Endothelial cell (in vitro differentiated cells): ENCODE measurements around the gene SP140. TPM values are rescaled to one million over a fixed set of nuclear protein-coding genes. Genes with fewer than 3 reads are reported as not detected.

Source experiments
- DNase-seq: peaks from one replicate; pipeline ENCODE4 v3.0.0; 2021; ENCODE audit warnings: low spot score
- H3K27ac Mint-ChIP-seq: one replicate; pipeline ENCODE4 v1.8.0; 2021; ENCODE audit warnings: mixed read lengths, inconsistent platforms; ENCODE audit not compliant: unreplicated experiment
- H3K27me3 Mint-ChIP-seq: one replicate; pipeline ENCODE4 v1.8.0; 2021; ENCODE audit warnings: mild to moderate bottlenecking, moderate library complexity, mixed read lengths, inconsistent platforms; ENCODE audit not compliant: unreplicated experiment
- H3K36me3 Mint-ChIP-seq: one replicate; pipeline ENCODE4 v1.8.0; 2021; ENCODE audit warnings: mild to moderate bottlenecking, low read depth, mixed read lengths, inconsistent platforms; ENCODE audit not compliant: unreplicated experiment
- H3K4me1 Mint-ChIP-seq: one replicate; pipeline ENCODE4 v1.8.0; 2021; ENCODE audit warnings: mild to moderate bottlenecking, mixed read lengths, inconsistent platforms; ENCODE audit not compliant: unreplicated experiment
- H3K4me3 Mint-ChIP-seq: one replicate; pipeline ENCODE4 v1.8.0; 2021; ENCODE audit warnings: mild to moderate bottlenecking, mixed read lengths, inconsistent platforms; ENCODE audit not compliant: unreplicated experiment
- H3K9me3 Mint-ChIP-seq: one replicate; pipeline ENCODE4 v1.8.0; 2021; ENCODE audit warnings: mixed read lengths, inconsistent platforms; ENCODE audit not compliant: unreplicated experiment
- total RNA-seq: library from RNA; stranded (reverse); fragmentation: NEBNext Ultra II Directional; extraction: Animal tissue kit (Norgen Biotek cat#: 25700); gene quantifications from one replicate; pipeline ENCODE4 v1.2.1, GENCODE V29; 2021; ENCODE audit not compliant: unreplicated experiment
- TF ChIP-seq, protein P1 (sequence below): fragments of 200-600 bp; sonication (generic); IDR thresholded peaks from one replicate; pipeline ENCODE4 v1.5.0; 2021; ENCODE audit warnings: antibody characterized with exemption; ENCODE audit not compliant: unreplicated experiment

The SP140 gene
- total RNA-seq, 1 donor from 2014 or later = not detected

DNA sequence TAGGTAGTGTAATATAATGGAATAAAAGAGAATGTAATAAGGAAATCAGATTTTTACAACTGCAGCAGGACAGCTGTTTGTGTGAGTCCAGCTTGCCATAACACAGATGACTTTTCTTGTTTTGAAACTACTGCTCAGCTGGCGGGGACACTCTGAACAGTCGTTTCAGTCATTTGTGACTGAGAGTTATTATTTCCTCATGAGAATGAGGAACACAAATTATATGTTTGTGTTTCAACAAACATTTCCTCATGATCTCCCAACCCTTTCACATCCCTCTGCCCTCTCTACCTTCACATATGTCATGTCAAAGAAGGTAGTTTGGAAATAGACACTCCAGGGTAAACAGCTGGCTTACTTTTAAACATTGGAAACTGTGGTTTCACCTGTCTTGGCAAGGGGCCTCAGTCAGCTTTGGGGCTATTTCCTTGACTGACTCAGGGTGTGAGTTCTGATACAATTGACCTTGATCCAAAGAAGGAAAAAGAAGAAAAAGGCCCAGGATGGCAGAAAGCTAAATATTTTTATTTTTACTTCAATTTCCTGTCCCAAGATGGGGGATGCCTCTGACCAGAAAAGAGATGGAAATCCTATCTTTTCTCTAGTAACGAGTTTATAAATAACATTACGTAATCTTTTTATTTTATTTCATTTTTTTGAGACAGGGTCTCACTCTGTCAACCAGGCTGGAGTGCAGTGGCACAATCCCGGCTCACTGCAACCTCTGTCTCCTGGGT, 102.0 kb downstream of the SP140 start:
- H3K9me3 Mint-ChIP-seq = peaks cover 9% of the 10 kb centered on the region
- peaks cover 2% of the 10 kb centered on the region for H3K4me1 Mint-ChIP-seq
- H3K27me3 Mint-ChIP-seq = no peaks in the 10 kb centered on the region
- H3K4me3 Mint-ChIP-seq = no peak overlapping the region
- peaks cover 4% of the 10 kb centered on the region for H3K36me3 Mint-ChIP-seq
- DNase-seq = no peak
- no peak overlapping the region for H3K27ac Mint-ChIP-seq
- TF ChIP-seq, protein P1, sequence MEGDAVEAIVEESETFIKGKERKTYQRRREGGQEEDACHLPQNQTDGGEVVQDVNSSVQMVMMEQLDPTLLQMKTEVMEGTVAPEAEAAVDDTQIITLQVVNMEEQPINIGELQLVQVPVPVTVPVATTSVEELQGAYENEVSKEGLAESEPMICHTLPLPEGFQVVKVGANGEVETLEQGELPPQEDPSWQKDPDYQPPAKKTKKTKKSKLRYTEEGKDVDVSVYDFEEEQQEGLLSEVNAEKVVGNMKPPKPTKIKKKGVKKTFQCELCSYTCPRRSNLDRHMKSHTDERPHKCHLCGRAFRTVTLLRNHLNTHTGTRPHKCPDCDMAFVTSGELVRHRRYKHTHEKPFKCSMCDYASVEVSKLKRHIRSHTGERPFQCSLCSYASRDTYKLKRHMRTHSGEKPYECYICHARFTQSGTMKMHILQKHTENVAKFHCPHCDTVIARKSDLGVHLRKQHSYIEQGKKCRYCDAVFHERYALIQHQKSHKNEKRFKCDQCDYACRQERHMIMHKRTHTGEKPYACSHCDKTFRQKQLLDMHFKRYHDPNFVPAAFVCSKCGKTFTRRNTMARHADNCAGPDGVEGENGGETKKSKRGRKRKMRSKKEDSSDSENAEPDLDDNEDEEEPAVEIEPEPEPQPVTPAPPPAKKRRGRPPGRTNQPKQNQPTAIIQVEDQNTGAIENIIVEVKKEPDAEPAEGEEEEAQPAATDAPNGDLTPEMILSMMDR = no peak

DNA sequence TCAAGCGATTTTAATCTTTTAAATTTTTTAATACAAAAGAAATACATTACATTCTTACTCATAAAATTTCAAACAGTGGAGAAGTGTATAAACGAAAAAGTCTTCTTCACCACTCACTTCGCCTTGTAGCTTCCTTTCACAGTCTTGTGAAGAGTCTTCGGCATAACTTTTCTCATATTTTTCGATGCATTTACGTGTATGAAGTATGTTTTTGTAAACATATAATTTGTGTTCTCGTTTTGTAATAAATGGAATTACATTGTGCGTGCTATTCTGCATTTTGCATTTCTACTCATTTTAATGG, 102.6 kb downstream of the SP140 start:
- H3K27ac Mint-ChIP-seq = no peak overlapping the region
- no peak for DNase-seq
- peaks cover 8% of the 10 kb centered on the region for H3K9me3 Mint-ChIP-seq
- H3K4me1 Mint-ChIP-seq = peaks cover 2% of the 10 kb centered on the region
- H3K4me3 Mint-ChIP-seq = no peak overlapping the region
- no peaks in the 10 kb centered on the region for H3K27me3 Mint-ChIP-seq
- TF ChIP-seq, protein P1 = no peak
- H3K36me3 Mint-ChIP-seq = peaks cover 4% of the 10 kb centered on the region

DNA sequence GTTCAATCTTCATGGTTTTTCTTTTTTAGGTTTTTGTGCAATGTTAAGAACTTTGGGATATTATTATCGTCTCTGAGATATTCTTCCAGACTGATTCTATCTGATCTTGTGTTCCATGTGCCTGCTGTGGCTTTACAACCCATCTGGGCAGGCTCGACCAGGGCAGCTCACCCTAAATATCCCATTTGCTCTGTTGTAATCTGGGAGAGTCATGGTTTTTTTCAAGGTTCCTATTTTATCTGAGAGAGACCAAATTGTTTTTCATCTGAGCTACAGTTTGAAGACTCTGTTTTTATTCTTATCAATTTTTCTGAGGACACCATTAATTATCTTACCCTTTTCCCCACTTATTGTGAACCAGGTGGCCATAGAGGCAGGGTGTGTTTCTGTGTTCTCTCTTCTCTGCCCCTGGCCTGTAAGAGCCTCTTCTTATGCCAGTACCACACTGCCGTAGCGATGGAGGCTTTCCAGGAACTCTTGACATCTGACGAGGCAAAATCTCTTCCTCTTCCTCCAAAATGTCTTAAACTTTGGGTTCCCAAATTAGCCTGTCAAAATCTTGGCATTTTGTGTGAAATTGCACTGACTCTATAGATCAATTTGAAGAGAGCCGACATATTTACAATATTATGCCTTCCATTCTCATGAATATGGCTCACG, 104.5 kb downstream of the SP140 start:
- H3K4me1 Mint-ChIP-seq = peaks cover 2% of the 10 kb centered on the region
- TF ChIP-seq, protein P1 = no peak

DNA sequence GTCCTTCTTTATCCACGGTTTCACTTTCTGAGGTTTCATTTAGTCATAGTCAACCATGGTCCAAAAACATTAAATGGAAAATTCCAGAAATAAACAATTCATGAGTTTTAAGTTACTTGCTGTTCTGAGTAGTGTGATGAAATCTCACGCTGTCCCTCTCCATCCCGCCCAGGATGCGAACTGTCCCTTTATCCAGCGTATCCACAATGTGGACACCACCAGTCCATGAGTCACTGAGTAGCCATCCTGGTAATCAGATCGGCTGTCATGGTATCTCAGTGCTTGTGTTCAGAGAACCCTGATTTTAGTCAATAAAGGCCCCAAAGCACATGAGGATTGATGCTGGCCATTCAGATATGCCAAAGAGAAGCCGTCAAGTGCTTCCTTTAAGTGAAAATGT, 105.2 kb downstream of the SP140 start:
- H3K9me3 Mint-ChIP-seq = peaks cover 4% of the 10 kb centered on the region
- no peak for DNase-seq
- H3K27me3 Mint-ChIP-seq = no peaks in the 10 kb centered on the region
- H3K4me3 Mint-ChIP-seq = no peak overlapping the region
- no peaks in the 10 kb centered on the region for H3K36me3 Mint-ChIP-seq
- peaks cover 2% of the 10 kb centered on the region for H3K4me1 Mint-ChIP-seq
- TF ChIP-seq, protein P1 = no peak
- no peak overlapping the region for H3K27ac Mint-ChIP-seq

More for the DNA sequence above, 104.5 kb downstream of the SP140 start:
- no peaks in the 10 kb centered on the region for H3K27me3 Mint-ChIP-seq
- peaks cover 4% of the 10 kb centered on the region for H3K9me3 Mint-ChIP-seq
- no peaks in the 10 kb centered on the region for H3K36me3 Mint-ChIP-seq
- no peak overlapping the region for H3K27ac Mint-ChIP-seq
- DNase-seq = no peak
- no peak overlapping the region for H3K4me3 Mint-ChIP-seq

DNA sequence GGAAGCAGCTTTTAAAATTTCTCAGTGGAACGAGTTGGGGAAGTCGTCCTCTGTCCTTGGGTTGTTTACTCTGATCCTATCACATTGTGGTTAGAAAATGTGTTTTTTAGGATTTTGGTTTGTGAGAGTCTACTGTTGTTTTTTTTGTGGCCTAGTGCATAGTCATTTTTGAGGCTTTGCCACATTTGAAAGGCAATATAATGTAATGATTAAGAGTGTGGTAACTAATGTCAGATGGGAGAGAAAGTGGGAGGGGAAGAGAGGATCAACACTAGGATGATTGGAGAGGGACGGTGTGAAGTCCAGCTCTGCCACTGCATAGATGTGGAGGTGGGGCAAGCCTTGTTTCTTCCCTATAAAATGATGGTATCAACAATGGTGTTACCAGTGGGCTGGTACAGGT, 109.9 kb downstream of the SP140 start:
- no peaks in the 10 kb centered on the region for H3K36me3 Mint-ChIP-seq
- H3K9me3 Mint-ChIP-seq = peaks cover 4% of the 10 kb centered on the region
- H3K4me1 Mint-ChIP-seq = no peaks in the 10 kb centered on the region
- H3K27me3 Mint-ChIP-seq = no peaks in the 10 kb centered on the region
- no peak for DNase-seq
- TF ChIP-seq, protein P1 = no peak
- no peak overlapping the region for H3K4me3 Mint-ChIP-seq
- no peak overlapping the region for H3K27ac Mint-ChIP-seq
